GM18868 (cell line): ENCODE data around the gene DOCK2.
"Not testable (repeated sequence)": the region's sequence is repeated elsewhere in the genome, so short reads cannot be mapped to it uniquely, and the experiment has no call there.

Source experiments
- ATAC-seq: cut with Tn5 transposase; IDR thresholded peaks from one replicate; pipeline ENCODE4 v1.9.1; 2021; ENCODE audit warnings: mild to moderate bottlenecking, moderate library complexity; ENCODE audit not compliant: unreplicated experiment

DOCK2 gene

DNA sequence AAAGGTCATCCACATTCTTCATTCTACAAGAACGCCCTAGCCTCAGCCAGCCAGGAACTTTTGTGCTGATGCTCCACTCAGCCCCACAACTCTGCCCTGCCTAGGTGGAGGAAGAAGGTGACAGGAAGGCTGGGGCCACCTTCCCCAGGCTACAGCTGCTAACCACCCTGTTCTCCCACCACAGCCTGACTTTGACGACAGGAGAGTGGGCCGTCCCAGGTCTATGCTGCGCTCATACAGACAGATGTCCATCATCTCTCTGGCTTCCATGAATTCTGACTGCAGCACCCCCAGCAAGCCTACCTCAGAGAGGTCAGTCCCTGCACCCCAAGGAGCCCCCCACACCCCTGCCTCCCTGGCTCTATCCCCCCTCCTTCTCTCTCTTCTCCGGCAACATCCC lies 440.5 kb downstream of the DOCK2 start:
- no peak for ATAC-seq

DNA sequence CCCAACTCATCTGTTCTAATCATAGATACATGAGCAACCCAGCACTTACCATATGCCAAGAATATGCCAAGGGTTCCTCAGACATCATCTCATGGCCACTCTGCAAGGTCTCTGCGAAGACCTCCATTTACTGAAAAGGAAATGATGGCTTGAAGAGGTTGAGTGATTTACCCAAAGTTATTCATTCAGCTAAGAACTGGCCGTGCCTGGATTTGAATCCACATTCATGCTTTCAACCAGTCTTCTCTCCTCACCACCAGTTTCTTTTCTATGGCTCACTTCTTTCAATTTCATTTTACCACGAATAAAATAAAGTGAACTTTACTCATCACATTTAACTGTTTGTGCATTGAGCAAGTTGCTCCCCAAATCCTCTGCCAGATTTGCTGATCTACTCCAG lies 441.4 kb downstream of the DOCK2 start:
- ATAC-seq = no peak

DNA sequence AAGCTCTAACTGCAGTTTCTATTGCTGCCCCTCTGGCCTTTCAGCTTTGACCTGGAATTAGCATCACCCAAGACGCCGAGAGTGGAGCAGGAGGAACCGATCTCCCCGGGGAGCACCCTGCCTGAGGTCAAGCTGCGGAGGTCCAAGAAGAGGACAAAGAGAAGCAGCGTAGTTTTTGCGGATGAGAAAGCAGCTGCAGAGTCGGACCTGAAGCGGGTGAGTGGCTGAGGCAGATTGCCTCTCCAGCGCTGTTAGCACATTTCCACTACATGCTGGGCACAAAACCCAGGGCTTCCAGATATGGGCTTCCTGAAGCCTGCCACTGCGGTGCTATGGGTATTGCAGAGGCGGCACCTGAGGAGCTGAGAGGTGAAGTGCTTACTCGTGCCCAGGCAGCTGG lies 441.9 kb downstream of the DOCK2 start:
- ATAC-seq = no peak

DNA sequence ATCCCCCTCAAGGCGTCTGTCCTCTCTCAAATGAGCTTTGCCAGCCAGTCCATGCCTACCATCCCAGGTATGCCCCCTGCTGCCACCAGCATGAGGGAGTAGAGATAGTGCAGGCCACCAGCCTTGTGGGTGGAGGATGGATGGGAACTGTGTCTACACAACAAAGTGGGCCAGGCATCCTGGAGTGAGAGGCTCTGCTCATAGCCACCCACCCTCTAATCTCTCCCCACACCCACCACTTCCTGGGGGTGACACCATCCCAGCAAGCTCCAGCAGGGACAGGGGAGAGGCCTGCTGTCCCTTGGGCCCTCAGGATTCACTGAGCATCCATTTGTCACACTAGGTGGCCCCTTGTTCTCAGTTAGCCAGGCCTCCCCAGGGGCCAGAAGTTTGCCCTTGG lies 443.1 kb downstream of the DOCK2 start:
- ATAC-seq = no peak

DNA sequence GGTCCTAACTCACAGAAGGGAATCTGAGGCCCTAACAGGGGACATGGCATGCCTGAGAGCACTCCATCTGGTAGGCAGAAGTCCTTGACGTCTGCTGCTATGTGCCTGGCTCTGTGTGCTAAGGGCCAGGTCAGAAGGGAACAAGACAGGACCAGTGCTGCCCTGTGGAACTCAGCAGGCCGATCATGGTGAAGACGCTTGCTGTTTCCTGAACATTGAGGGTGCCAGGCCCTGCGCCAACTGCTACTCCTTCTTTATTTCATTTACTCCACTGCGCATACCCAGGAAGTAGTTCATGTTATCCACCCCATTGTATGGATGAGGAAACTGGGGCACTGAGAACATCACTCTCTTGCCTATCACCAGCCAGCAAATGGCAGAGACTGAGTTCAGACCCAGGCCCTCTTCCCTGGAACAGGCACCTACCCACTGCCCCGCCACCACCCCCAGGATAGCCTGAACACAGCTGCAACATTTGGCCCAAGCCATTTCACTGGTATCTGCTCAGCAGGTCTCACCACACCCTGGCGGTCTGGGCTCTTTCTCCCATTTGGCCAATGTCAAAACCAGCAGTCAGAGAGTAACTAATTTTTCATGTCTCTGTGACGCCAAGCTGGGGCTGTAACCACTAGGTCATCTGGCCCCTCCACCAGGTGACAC lies 443.8 kb downstream of the DOCK2 start:
- ATAC-seq = no peak

DNA sequence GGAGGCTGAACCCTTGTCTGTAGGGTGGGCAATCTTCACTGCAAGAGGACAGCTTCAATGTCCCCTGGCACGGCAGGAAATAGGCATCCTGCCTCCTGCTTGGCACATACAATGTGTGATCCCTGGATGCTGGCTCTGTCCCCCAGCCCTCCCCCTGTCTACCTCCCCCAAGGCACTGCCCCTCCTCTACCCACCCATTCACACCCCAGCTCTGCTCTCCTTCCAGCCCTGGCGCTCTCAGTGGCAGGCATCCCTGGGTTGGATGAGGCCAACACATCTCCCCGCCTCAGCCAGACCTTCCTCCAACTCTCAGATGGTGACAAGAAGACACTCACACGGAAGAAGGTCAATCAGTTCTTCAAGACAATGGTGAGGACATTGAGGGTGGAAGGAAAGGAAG lies 444.5 kb downstream of the DOCK2 start:
- ATAC-seq = no peak

DNA sequence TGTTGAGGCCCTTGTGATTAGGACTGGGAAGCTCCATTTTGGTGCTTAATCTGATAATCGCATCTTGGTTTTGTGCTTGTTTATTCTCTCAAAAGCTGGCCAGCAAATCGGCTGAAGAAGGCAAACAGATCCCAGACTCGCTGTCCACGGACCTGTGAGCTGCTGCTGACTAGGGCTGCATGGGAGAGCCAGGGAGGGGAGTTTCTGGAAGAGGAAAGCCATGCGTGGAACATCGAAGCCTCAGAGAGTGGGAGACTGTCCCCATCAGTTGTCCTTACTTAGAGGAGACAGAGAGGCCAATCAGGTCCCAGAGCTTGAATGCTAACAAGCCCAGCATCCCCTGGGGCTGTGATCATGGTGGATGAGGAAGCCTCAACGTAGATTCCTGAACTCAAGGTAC lies 445.6 kb downstream of the DOCK2 start:
- no peak for ATAC-seq

DNA sequence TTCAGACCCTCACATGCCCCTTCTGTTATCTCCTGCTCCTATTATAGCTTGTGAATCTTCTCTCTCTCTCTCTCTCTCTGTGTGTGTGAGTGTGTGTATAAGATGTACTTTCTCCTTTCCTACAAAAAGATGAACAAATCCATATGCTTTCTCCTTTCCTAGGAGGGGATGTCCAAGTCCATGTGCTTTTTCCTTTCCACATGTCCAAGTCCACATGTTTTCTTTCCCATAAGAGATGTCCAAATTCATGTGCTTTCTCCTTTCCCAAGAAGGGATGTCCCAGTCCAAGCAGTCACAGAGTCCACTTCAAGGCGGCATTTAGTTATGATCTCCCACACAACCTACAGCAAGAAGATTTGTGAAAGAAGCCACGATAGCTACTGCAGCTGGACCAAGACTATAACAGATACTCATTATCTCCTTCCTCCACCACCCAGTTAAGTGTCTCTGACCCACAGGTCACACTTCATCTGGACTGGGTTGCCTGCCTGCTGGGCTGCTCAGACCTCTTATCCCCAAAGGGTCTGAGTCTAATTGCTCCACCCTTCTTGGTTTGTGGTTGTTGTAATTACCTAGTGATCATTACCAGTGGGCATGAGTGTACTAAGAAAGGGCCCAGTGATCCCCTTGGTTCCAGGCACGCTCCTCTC lies 450.2 kb downstream of the DOCK2 start:
- no peak for ATAC-seq

DNA sequence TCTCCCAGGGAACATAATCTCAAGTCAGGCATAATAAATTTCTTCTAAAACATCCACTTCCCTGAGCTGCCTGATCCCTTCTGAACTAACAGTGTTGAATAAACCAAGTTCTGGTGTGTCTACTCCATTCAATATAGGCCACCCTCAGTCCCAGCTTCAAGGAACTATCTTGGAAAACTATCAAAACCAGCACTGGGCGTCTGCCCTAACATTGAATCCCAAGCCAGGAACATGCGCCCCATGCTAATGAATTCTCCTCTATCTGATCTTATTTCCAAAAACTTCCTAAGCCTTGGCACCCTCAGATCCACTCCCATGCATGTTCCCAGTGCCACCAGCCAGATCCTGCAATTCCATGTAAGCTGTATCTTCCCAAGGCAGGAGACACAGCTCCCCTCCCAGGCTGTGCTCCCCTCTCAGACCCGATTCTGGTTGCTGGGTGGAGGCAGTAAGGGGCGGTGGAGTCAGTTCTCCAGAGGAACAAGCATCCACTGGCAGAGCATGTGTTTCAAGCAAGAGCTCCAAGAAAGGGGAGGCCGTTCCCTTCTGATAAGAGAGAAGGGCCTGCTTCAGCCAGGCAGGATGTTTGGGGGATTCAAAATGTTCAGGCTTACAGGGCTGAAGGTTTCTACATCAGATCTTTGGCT lies 455.5 kb downstream of the DOCK2 start:
- ATAC-seq = no peak

DNA sequence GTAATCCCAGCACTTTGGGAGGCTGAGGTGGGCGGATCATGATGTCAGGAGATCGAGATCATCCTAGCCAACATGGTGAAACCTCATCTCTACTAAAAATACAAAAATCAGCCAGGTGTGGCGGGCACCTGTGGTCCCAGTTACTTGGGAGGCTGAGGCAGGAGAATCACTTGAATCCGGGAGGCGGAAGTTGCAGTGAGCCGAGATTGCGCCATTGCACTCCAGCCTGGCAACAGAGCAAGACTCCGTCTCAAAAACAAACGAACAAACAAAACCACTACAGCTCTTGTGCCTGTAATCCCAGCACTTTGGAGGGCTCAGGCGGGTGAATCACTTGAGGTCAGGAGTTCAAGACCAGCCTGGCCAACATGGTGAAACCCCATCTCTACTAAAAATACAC lies 457.3 kb downstream of the DOCK2 start:
- ATAC-seq = not testable (repeated sequence)

DNA sequence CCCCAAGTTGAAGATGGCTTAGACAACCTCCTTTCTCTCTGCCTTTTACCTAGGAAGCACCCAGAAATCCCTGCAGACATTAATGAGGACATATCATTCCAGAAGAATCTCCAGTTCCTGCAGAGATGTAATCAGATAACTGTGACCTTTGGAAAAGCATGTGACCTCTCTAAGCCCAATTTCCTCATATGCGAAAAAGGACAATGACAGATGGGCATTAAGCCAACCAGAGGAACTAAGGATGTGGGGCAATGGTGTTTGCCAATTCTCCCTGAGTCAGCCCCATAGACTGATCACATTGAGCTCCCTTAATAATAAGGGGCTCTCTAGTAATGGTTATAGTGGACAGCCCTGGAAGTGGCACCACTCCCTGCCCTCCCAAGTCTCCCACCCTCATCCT lies 458.6 kb downstream of the DOCK2 start:
- ATAC-seq = no peak

DNA sequence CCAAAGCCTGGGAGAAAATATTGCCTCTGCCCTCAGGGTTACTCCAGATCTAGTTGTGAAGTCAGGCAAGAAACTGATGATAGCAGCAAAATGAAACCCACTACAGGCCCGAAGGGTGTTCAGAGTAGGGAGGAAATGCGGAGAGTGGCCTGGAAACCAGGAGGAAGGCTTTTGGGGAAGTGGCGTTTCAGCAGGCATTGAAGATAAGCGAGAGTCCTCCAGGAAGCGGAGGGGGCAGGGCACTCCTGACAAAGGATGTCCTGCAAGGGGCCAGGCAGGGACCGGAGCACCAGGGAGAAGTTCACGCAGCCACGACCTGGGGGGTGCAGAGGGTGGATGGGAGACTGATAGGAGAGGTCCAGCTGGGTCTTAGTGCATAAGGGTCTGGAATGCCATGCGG lies 460.9 kb downstream of the DOCK2 start:
- no peak for ATAC-seq

DNA sequence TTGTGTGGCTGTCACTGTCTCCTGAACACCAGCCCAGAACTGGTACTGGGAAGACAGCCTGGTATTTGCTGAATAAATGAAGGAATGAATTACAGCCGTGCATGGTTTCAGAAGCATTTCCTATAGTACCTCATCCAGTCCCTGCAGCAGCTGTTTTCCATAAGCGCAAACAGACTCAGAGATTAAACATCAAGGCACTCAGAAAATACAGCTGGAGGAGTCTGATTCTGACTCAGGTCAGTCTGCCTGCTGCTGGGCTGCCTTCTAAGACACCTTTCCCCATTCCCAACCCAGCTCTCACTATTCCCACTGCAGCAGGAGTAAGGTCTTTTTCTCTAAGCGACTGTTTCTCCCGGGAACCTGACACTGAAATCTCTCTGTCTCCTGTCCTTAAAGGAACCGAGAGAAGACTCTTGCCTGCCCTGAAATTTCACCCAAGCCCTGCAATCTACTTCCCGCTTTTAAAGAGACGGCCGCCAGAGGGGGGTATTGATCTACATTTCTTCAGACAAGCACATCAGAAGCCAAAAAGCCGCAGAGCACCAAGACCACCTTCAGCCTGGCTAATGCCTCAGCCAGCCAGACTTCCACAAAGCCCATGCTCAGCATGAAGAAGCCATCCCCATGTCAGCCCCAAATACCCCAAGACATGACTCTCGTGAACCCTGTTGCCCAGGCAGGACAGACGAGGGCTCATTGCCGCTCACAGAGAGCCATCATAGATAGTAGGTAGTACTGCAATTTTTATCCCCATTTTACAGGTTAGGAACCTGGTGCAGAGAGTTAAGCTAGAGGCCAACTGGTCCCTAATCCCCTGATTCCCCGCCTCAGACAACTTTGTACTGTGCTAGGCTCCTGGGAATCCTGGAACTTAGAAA lies 463.2 kb downstream of the DOCK2 start:
- peak; percentile 68 for ATAC-seq

DNA sequence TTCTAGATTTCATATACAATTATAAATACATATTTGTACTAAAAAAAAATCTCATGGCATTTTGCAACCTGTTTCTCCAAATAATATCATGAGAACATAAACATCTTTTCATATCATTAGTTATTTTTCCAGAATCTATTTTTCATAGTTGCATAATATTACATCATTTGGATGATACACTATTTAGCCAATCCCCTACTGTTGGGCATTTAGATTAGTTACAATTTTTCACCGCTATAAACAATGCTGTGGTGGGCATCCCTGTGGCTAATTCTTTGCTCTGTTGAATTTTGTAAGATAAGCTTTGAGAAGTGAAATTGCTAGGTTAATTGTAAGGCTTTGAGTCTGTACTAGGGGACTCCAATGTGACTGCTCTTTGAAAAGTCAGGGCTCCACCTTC lies 466.4 kb downstream of the DOCK2 start:
- no peak for ATAC-seq

DNA sequence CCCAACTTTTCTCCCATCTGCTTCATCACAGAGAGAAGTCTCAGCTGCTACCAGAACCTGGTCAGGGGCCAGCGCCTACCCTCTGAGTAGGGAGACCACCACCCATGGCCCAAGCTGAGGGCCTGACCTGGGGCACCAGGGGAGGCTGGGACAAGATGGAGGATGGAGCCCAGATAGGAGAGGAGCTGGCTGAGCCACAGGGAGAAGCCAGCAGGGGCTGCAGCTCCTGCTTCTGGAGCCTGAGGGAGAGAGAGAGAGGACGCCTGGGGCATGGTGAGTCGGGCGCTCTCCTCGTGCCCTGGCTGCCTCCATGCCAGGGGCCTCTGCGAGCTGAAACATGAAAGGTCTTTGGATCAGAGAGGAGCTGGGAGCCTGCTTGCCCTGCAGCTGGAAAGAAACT lies 467.2 kb downstream of the DOCK2 start:
- ATAC-seq = no peak

DNA sequence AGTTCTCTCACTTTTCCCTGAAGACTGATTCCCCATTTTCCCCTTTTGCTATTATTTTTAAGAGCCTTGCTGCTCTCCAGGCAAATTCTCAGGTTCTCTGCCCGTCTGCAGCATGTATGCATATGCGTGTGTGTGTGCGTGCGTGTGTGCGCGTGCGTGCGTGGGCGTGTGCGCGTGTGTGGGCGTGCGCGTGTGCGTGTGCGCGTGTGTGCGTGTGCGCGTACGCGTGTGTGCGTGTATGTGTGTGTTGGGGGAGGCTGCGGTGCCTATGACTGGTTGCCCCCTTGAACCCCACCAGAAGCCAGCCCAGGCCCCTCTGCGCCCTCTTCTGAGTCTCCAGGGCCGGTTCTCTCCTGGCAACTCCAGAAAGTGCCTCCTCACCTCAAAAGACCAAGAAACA lies 467.6 kb downstream of the DOCK2 start:
- no peak for ATAC-seq

DNA sequence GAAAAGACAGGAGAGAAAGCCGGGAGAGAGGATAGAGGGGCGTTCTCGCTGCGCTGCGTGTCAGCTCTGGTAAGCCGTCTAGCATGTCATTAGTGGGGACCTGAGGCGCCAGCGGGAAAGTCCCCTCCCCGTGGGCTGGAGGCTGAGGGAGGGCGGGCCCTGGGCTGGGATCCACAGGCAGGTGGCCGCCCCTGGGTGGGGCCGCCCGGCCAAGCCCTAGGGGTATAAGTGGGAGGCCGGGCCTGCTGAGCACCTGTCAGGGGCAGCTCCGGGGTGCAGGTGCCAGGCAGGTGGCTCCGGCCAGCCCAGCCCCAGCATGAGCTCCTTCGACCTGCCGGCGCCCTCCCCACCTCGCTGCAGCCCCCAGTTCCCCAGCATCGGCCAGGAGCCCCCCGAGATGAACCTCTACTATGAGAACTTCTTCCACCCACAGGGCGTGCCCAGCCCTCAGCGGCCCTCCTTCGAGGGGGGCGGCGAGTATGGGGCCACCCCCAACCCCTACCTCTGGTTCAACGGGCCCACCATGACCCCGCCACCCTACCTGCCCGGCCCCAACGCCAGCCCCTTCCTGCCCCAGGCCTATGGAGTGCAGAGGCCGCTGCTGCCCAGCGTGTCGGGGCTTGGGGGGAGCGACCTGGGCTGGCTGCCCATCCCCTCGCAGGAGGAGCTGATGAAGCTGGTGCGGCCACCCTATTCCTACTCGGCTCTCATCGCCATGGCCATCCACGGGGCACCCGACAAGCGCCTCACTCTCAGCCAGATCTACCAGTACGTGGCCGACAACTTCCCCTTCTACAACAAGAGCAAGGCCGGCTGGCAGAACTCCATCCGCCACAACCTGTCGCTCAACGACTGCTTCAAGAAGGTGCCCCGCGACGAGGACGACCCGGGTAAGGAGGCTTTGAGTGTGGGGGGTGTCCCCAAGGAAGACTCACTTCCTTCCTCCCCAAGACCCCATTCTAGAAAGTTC lies 468.9 kb downstream of the DOCK2 start, which contains the start of gene FOXI1:
TSS of gene FOXI1 (plus strand) at position 256 of the 970 bp plus-strand sequence. CDS start at position 317, 61 bp downstream.
- no peak for ATAC-seq

DNA sequence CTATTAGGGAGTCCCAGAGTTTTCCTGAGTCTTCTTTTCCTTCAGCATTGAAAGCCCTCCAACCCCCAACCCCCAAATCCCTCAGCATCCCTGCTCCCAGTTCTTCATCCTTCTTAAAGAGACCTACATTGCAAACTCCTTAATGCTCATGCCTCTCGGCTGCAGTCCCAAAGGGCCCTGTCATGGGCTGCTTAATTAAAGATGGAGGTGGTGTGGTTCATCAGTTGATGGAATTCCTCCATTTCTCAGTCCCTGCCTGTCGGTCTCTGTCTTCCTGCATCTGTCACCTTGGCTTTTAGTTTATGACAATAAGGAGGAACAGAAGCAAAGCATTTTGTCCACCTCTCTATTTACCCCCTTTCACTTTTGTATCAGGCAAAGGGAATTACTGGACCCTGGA lies 470.6 kb downstream of the DOCK2 start:
- ATAC-seq = no peak

DNA sequence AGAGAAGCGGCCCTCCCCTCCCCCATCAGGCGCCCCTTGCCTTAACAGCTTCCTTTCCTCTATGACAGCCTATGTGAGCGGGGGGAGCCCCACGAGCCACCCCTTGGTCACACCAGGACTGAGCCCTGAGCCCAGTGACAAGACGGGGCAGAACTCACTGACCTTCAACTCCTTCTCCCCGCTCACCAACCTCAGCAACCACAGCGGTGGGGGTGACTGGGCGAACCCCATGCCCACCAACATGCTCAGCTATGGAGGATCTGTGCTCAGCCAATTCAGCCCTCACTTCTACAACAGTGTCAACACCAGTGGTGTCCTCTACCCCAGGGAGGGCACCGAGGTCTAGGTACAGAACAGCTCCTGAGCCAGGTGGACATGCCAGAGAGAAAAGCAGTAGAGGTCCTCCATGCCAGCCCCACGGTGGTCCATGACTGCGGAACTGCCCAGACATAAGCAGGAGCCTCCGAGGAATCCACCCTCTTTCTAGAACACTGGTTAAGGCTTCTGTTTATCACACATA lies 471.3 kb downstream of the DOCK2 start:
- ATAC-seq = no peak
